CD4-positive, alpha-beta T cell (primary cell): ENCODE data around the gene RCAN3. TPM values are rescaled to one million over a fixed set of nuclear protein-coding genes. Genes with fewer than 3 reads are reported as not detected.
"Not testable (repeated sequence)": the region's sequence is repeated elsewhere in the genome, so short reads cannot be mapped to it uniquely, and the experiment has no call there.

ENCODE experiments used
- ATAC-seq: fragments of 200-7000 bp; cut with Tn5 transposase; one replicate; pipeline ENCODE4 v1.10.0; 2022; ENCODE audit warnings: mild to moderate bottlenecking; ENCODE audit not compliant: poor library complexity
- CTCF ChIA-PET: fragments of 350-600 bp; sonication (Branson Sonifier 250); formaldehyde crosslinking; loops from one replicate; lab custom pipeline; 2021; ENCODE audit warnings: antibody characterized with exemption, inconsistent platforms; lab: Charles Lee
- POLR2A ChIA-PET: fragments of 350-600 bp; sonication (Branson Sonifier 250); formaldehyde crosslinking; loops from one replicate; lab custom pipeline; 2021; ENCODE audit warnings: antibody characterized with exemption, inconsistent platforms; lab: Charles Lee
- DNase-seq, 14 experiments: peaks; one replicate each; pipeline ENCODE4 v3.0.0-alpha.2; 2013 to 2020; ENCODE audit warnings: mixed read lengths in 2 of 14
- H3K27ac ChIP-seq, 2 donors: one replicate each; pipeline versions ENCODE4 v1.5.1 to v1.7.0; 2013; ENCODE audit warnings: low read length in 2 of 2, low read depth in 1 of 2, mild to moderate bottlenecking in 1 of 2
- H3K27me3 ChIP-seq, 2 experiments: 1 replicate in 1 of 2; 2 replicates in 1 of 2; pipeline versions ENCODE4 v1.6.1 to v1.7.0; 2013; ENCODE audit warnings: low read length in 2 of 2, control low read depth in 1 of 2, mild to moderate bottlenecking in 1 of 2, moderate library complexity in 1 of 2; ENCODE audit not compliant: insufficient read depth in 2 of 2, control insufficient read depth in 1 of 2
- H3K36me3 ChIP-seq: one replicate; pipeline ENCODE4 v1.6.1; 2013; ENCODE audit warnings: low read length, control low read depth; ENCODE audit not compliant: insufficient read depth
- H3K4me1 ChIP-seq: one replicate; pipeline ENCODE4 v1.6.1; 2013; ENCODE audit warnings: low read length, control low read depth; ENCODE audit not compliant: insufficient read depth
- H3K4me3 ChIP-seq: one replicate; pipeline ENCODE4 v1.5.1; 2013; ENCODE audit warnings: mild to moderate bottlenecking, low read length, moderate library complexity
- H3K9me3 ChIP-seq, 2 experiments: 1 replicate in 1 of 2; 2 replicates in 1 of 2; pipeline versions ENCODE4 v1.6.1 to v1.7.0; 2013; ENCODE audit warnings: low read length in 2 of 2, mild to moderate bottlenecking in 2 of 2, control low read depth in 1 of 2, moderate library complexity in 1 of 2; ENCODE audit not compliant: control insufficient read depth in 1 of 2, insufficient read depth in 1 of 2
- H3K27ac Mint-ChIP-seq: one replicate; pipeline ENCODE4 v1.8.0; 2020; ENCODE audit warnings: mixed read lengths
- H3K27me3 Mint-ChIP-seq: one replicate; pipeline ENCODE4 v1.8.0; 2021; ENCODE audit warnings: mixed read lengths
- H3K36me3 Mint-ChIP-seq: one replicate; pipeline ENCODE4 v1.8.0; 2021; ENCODE audit warnings: low read depth, mixed read lengths
- H3K4me1 Mint-ChIP-seq: one replicate; pipeline ENCODE4 v1.8.0; 2021; ENCODE audit warnings: low read depth, mixed read lengths
- H3K4me3 Mint-ChIP-seq: one replicate; pipeline ENCODE4 v1.8.0; 2020; ENCODE audit warnings: mild to moderate bottlenecking, mixed read lengths
- H3K9me3 Mint-ChIP-seq: one replicate; pipeline ENCODE4 v1.8.0; 2020; ENCODE audit warnings: mixed read lengths
- intact Hi-C, 2 experiments: fragments of 100-400 bp; cut with DNase I in 1 of 2; cut with micrococcal nuclease in 1 of 2; formaldehyde crosslinking; loops; one replicate each; pipeline versions ENCODE4 v1.15.1 to v1.9.0; 2023 to 2025; cut with DNase I, micrococcal nuclease
- total RNA-seq, 174 experiments: library from RNA in 2 of 174; stranded (reverse) in 2 of 174; gene quantifications; one replicate each; pipeline ENCODE4 v1.2.3 and lab custom pipeline; 2021 to 2026
- TF ChIP-seq, protein P1 (sequence below): fragments of 200-600 bp; IDR thresholded peaks from one replicate; pipeline ENCODE4 v1.8.0; 2022; ENCODE audit warnings: antibody characterized with exemption, mild to moderate bottlenecking

The RCAN3 gene
- total RNA-seq, 2 experiments from 2014 or later, result 185 to 191 TPM

DNA sequence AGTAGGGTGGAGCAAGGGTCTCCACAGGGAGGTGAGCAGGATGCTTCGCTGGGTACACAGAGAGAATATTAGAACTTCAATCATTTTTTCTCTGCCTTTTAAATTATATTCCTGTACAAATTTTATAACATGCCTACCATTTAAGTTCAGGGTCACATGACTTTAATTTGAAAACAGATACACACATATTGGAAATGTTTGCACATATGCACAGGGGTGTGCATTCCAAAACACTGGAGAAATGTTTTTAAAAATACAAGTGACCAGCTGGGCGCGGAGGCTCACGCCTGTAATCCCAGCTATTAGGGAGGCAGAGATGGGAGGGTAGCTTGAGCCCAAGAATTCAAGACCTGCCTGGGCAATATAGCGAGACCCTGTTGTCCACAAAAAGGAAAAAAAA, 47.4 kb upstream of the RCAN3 start:
- H3K4me1 Mint-ChIP-seq, result no peaks in the 10 kb centered on the region
- ATAC-seq (no peak), DNase-seq (no peak)
- H3K36me3 ChIP-seq, result peaks cover 97% of the 10 kb centered on the region
- no peaks in the 10 kb centered on the region for H3K9me3 Mint-ChIP-seq
- TF ChIP-seq, protein P1, sequence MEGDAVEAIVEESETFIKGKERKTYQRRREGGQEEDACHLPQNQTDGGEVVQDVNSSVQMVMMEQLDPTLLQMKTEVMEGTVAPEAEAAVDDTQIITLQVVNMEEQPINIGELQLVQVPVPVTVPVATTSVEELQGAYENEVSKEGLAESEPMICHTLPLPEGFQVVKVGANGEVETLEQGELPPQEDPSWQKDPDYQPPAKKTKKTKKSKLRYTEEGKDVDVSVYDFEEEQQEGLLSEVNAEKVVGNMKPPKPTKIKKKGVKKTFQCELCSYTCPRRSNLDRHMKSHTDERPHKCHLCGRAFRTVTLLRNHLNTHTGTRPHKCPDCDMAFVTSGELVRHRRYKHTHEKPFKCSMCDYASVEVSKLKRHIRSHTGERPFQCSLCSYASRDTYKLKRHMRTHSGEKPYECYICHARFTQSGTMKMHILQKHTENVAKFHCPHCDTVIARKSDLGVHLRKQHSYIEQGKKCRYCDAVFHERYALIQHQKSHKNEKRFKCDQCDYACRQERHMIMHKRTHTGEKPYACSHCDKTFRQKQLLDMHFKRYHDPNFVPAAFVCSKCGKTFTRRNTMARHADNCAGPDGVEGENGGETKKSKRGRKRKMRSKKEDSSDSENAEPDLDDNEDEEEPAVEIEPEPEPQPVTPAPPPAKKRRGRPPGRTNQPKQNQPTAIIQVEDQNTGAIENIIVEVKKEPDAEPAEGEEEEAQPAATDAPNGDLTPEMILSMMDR, result no peak
- no peak overlapping the region for H3K27ac Mint-ChIP-seq
- no peaks in the 10 kb centered on the region for H3K27me3 ChIP-seq
- peaks cover 97% of the 10 kb centered on the region for H3K36me3 Mint-ChIP-seq
- H3K4me1 ChIP-seq, result no peaks in the 10 kb centered on the region
- CTCF ChIA-PET, result no interaction called here
- no peaks in the 10 kb centered on the region for H3K9me3 ChIP-seq
- no peak overlapping the region for H3K27ac ChIP-seq
- intact Hi-C loops, result no loop called here
- POLR2A ChIA-PET, result interaction anchor here (1.8 kb wide), 1 partner anchor 22 kb away, joined by 4 read pairs; no protein-coding TSS in a partner anchor
- no peak overlapping the region for H3K4me3 Mint-ChIP-seq
- no peaks in the 10 kb centered on the region for H3K27me3 Mint-ChIP-seq
- no peak overlapping the region for H3K4me3 ChIP-seq

DNA sequence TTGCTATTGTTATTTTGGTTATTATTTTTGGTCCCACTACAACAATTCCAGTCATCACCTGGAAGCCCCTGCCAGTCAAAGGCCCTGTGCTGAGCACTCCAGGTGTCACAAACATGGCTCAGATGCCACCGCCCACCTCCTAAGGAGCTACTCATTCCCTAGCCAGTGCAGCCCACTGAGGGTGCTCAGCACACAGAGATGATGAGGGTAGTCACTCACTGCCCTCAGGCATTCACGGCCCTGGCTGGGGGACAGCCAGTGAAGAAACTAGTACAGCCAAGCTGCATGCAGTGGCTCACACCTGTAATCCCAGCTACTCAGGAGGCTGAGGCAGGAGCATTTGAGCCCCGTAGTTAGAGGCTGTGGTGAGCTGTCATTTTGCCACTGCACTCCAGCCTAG, 44.8 kb upstream of the RCAN3 start:
- CTCF ChIA-PET, result interaction anchor here (0.6 to 1.0 kb wide), 2 partner anchors 22 to 106 kb away, joined by 3 to 4 read pairs; no protein-coding TSS in a partner anchor
- Histone ChIP-seq H3K4me3 (no peak overlapping the region), H3K4me1 (no peaks in the 10 kb centered on the region), H3K27me3 (no peaks in the 10 kb centered on the region), H3K9me3 (no peaks in the 10 kb centered on the region), H3K36me3 (peaks cover 81% of the 10 kb centered on the region), H3K27ac (no peak overlapping the region)
- Mint-ChIP-seq H3K4me1 (peaks cover 8% of the 10 kb centered on the region), H3K4me3 (no peak overlapping the region), H3K27ac (no peak overlapping the region), H3K9me3 (no peaks in the 10 kb centered on the region), H3K27me3 (no peaks in the 10 kb centered on the region), H3K36me3 (peaks cover 96% of the 10 kb centered on the region)
- TF ChIP-seq, protein P1, result no peak
- no peak for ATAC-seq
- no peak for DNase-seq
- intact Hi-C loops, result no loop called here
- POLR2A ChIA-PET, result interaction anchor here (1.4 to 4.0 kb wide), 3 partner anchors 23 to 46 kb away, joined by 4 to 16 read pairs (median 6); partner anchors contain the start of gene RCAN3

DNA sequence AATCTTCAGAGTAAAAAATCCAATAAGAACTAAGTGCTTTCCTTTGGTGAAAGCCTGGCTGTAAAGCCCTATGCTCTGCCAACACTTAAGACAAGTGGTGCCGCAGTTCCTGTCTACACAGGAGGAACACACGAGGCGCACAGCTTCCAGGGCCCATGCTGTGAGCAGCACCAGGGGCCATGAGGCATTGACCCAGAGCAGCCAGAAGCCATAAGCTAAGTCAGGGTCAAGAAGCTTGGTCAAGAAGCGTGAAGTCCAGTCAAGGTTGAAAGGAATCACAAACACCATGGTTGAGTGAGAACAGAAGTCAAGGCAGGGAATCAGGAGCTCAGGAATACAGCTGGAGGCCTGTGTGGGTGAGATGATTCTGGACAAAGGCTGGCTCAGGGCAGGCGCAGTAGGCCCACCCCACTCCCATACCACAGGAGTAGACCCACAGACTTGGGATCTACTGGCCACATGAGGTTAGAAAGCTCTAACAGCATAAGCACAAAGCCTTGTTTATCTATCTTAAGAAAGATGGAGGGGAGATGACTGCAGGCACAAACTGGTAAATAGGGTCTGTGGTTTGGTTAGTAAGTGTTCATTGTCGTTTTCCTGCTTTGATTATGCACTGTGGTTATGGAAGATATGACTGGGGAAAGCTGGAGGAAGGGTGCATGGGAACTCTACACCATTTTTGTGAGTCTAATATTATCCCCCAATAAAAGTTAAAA, 42.9 kb upstream of the RCAN3 start:
- intact Hi-C loops, result no loop called here
- ChIA-PET POLR2A (interaction anchor here (0.6 to 4.0 kb wide), 6 partner anchors 16 to 45 kb away, joined by 3 to 16 read pairs (median 6); partner anchors contain the start of gene RCAN3), CTCF (interaction anchor here (0.6 kb wide), 1 partner anchor 89 kb away, joined by 3 read pairs; no protein-coding TSS in a partner anchor)
- H3K36me3 Mint-ChIP-seq, result peaks cover 94% of the 10 kb centered on the region
- H3K4me3 ChIP-seq, result no peak overlapping the region
- H3K4me3 Mint-ChIP-seq, result no peak overlapping the region
- H3K27ac ChIP-seq, result no peak overlapping the region
- ATAC-seq (no peak), DNase-seq (no peak)
- peaks cover 11% of the 10 kb centered on the region for H3K4me1 ChIP-seq
- H3K9me3 ChIP-seq, result no peaks in the 10 kb centered on the region
- H3K27ac Mint-ChIP-seq, result peak overlapping the region; percentile 11
- no peaks in the 10 kb centered on the region for H3K27me3 Mint-ChIP-seq
- peaks cover 72% of the 10 kb centered on the region for H3K36me3 ChIP-seq
- TF ChIP-seq, protein P1, result no peak
- H3K4me1 Mint-ChIP-seq, result peaks cover 23% of the 10 kb centered on the region
- H3K27me3 ChIP-seq, result no peaks in the 10 kb centered on the region
- H3K9me3 Mint-ChIP-seq, result no peaks in the 10 kb centered on the region

DNA sequence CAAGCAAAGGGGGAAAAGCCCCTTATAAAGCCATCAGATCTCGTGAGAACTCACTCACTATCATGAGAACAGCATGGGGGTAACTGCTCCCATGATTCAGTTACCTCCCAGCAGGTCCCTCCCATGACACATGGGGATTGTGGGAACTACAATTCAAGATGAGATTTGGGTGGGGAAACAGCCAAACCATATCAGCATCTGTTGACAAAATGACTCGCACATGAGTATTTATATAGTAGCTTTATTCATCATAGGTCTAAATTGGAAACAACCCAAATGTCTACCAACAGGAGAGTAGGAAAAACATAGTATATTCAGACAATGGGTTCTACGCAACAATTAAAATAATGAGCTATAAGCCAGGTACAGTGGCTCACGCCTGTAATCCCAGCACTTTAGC, 40.5 kb upstream of the RCAN3 start:
- peak overlapping the region; percentile 69 for H3K27ac Mint-ChIP-seq
- ATAC-seq, result not testable (repeated sequence)

More for the DNA sequence above, 40.5 kb upstream of the RCAN3 start:
- Mint-ChIP-seq H3K4me1 (peaks cover 40% of the 10 kb centered on the region), H3K36me3 (peaks cover 94% of the 10 kb centered on the region)
- H3K27ac ChIP-seq, H3K4me3 ChIP-seq, H3K9me3 ChIP-seq, intact Hi-C loops, H3K27me3 ChIP-seq, CTCF ChIA-PET, H3K4me3 Mint-ChIP-seq, H3K27me3 Mint-ChIP-seq, H3K9me3 Mint-ChIP-seq, DNase-seq: not testable (repeated sequence)
- POLR2A ChIA-PET, result interaction anchor here (1.5 kb wide), 1 partner anchor 20 kb away, joined by 4 read pairs; no protein-coding TSS in a partner anchor
- H3K4me1 ChIP-seq, result peaks cover 15% of the 10 kb centered on the region
- peaks cover 69% of the 10 kb centered on the region for H3K36me3 ChIP-seq
